Osteocyte (in vitro differentiated cells): ENCODE results near the gene BGN. TPM values are rescaled to one million over a fixed set of nuclear protein-coding genes. Genes with fewer than 3 reads are reported as not detected.

Experiments used
- DNase-seq: peaks from one replicate; pipeline ENCODE4 v3.0.0; 2021; ENCODE audit warnings: mixed read lengths; ENCODE audit not compliant: unreplicated experiment; ENCODE audit errors: extremely low spot score
- H3K27ac Mint-ChIP-seq: one replicate; pipeline ENCODE4 v1.8.0; 2021; ENCODE audit warnings: mild to moderate bottlenecking, mixed read lengths; ENCODE audit not compliant: unreplicated experiment
- H3K27me3 Mint-ChIP-seq: one replicate; pipeline ENCODE4 v1.8.0; 2021; ENCODE audit warnings: mixed read lengths; ENCODE audit not compliant: unreplicated experiment
- H3K36me3 Mint-ChIP-seq: one replicate; pipeline ENCODE4 v1.8.0; 2021; ENCODE audit warnings: mixed read lengths; ENCODE audit not compliant: unreplicated experiment
- H3K4me1 Mint-ChIP-seq: one replicate; pipeline ENCODE4 v1.8.0; 2021; ENCODE audit warnings: mixed read lengths; ENCODE audit not compliant: unreplicated experiment
- H3K4me3 Mint-ChIP-seq: one replicate; pipeline ENCODE4 v1.8.0; 2021; ENCODE audit warnings: mild to moderate bottlenecking, moderate library complexity, mixed read lengths; ENCODE audit not compliant: unreplicated experiment
- H3K9me3 Mint-ChIP-seq: one replicate; pipeline ENCODE4 v1.8.0; 2021; ENCODE audit warnings: mixed read lengths; ENCODE audit not compliant: unreplicated experiment
- CTCF ChIP-seq: fragments of 200-600 bp; sonication (generic); IDR thresholded peaks from 2 replicates; pipeline ENCODE4 v1.5.0; 2021; ENCODE audit warnings: antibody characterized with exemption, mild to moderate bottlenecking, moderate library complexity
- total RNA-seq: library from RNA; stranded (reverse); gene quantifications from 2 replicates; pipeline ENCODE4 v1.2.1, GENCODE V29; 2021

The BGN gene
- total RNA-seq, 1 donor from 2014 or later: 1,633 TPM

- Mint-ChIP-seq H3K36me3 (no peaks in the 10 kb centered on the region), H3K9me3 (no peaks in the 10 kb centered on the region), H3K27me3 (peaks cover 8% of the 10 kb centered on the region), H3K4me3 (no peak overlapping the region), H3K27ac (no peak overlapping the region), H3K4me1 (no peaks in the 10 kb centered on the region)
- TF ChIP-seq CTCF: no peak
- no peak for DNase-seq
These were observed 54.5 kb downstream of the BGN start for GRCh38 chrX:153549231-153549630.

GRCh38 chrX:153549807-153550206 lies 55.0 kb downstream of the BGN start:
- H3K27me3 Mint-ChIP-seq: peaks cover 8% of the 10 kb centered on the region
- H3K27ac Mint-ChIP-seq: no peak overlapping the region
- DNase-seq: no peak
- no peaks in the 10 kb centered on the region for H3K36me3 Mint-ChIP-seq
- no peaks in the 10 kb centered on the region for H3K4me1 Mint-ChIP-seq
- TF ChIP-seq CTCF: no peak
- no peaks in the 10 kb centered on the region for H3K9me3 Mint-ChIP-seq
- no peak overlapping the region for H3K4me3 Mint-ChIP-seq

- H3K9me3 Mint-ChIP-seq: no peaks in the 10 kb centered on the region
These were observed 56.4 kb downstream of the BGN start for GRCh38 chrX:153551135-153551534.

GRCh38 chrX:153554519-153555167 lies 59.9 kb downstream of the BGN start:
- H3K4me3 Mint-ChIP-seq: no peak overlapping the region
- peak; percentile 71 for TF ChIP-seq CTCF
- DNase-seq: no peak
- H3K4me1 Mint-ChIP-seq: no peaks in the 10 kb centered on the region
- H3K9me3 Mint-ChIP-seq: no peaks in the 10 kb centered on the region
- H3K36me3 Mint-ChIP-seq: no peaks in the 10 kb centered on the region
- no peaks in the 10 kb centered on the region for H3K27me3 Mint-ChIP-seq
- no peak overlapping the region for H3K27ac Mint-ChIP-seq

More at GRCh38 chrX:153551135-153551534, 56.4 kb downstream of the BGN start:
- Mint-ChIP-seq H3K4me1 (no peaks in the 10 kb centered on the region), H3K36me3 (no peaks in the 10 kb centered on the region), H3K27ac (no peak overlapping the region), H3K4me3 (no peak overlapping the region), H3K27me3 (peaks cover 8% of the 10 kb centered on the region)
- DNase-seq: no peak
- no peak for TF ChIP-seq CTCF

GRCh38 chrX:153556767-153557166 lies 62.0 kb downstream of the BGN start:
- Mint-ChIP-seq H3K9me3 (no peaks in the 10 kb centered on the region), H3K4me1 (no peaks in the 10 kb centered on the region), H3K4me3 (no peak overlapping the region), H3K27me3 (no peaks in the 10 kb centered on the region), H3K36me3 (no peaks in the 10 kb centered on the region), H3K27ac (no peak overlapping the region)
- TF ChIP-seq CTCF: no peak
- no peak for DNase-seq
